SK-N-DZ (cell line): ENCODE data around the gene PCDHGC5.
A peak's percentile ranks its signal among the peaks of the same experiment; 100 is the strongest.

Experiments used
- DNase-seq: peaks from one replicate; pipeline ENCODE4 v3.0.0-alpha.2; 2015; ENCODE audit warnings: low spot score

PCDHGC5 gene

DNA sequence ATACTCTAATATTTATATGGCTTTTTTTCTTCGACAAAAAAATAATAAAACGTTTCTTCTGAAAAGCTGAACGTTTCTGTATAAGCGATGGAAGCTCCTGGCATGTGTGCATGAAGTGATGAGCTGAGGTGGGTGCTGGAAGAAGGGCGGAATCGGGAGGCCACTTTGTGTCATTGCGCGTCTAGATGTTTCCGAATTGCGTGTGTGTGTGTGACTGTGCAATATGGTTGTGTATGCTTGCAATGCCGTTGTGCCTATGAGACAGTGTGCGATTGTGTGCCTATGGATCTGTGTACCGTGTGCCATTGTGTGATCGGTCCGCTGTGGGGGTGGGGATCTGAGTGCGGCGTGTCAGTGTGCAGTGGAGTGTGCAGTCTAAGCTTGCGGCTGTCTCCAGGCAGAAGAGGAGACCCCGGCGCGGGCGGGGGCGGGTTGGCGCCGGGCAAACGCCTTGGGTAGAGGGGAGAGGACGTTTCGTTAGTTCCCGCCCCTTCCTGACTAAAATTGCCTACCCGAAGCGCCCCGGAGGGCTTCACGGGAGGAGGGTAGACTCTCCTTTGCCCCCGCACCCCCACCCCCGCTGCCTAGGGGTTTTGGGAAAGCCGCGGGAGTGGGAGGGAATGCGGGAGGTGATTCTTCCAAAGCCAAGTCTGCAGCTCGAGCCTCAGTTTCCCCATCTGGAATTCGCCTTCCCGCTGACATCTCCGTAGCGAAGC lies 24.2 kb downstream of the PCDHGC5 start:
- peak; percentile 61 for DNase-seq

GRCh38 chr5:141513627-141514329 lies 24.9 kb downstream of the PCDHGC5 start:
- peak; percentile 78 for DNase-seq

GRCh38 chr5:141514330-141515133 lies 25.7 kb downstream of the PCDHGC5 start:
- DNase-seq: no peak

DNA sequence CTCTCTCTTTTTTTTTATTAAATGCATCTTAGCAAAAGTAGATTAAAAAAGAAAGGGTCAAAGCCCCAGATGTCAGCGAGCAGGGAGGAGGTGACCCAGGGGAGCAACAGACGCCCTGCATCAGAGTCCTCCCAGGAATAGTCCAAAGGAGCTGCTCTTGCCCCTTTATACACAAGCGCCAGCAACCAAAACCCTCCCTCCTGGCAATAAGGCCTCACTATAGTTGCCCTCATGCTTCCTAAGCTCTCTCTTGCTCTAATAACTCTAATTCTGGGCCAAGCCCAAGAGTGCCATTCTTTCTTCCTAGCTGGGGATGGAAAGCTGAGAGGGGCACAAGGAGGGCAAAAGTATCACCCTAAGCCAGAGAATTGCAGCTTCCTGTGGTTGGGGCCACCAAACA lies 26.3 kb downstream of the PCDHGC5 start:
- DNase-seq: no peak

DNA sequence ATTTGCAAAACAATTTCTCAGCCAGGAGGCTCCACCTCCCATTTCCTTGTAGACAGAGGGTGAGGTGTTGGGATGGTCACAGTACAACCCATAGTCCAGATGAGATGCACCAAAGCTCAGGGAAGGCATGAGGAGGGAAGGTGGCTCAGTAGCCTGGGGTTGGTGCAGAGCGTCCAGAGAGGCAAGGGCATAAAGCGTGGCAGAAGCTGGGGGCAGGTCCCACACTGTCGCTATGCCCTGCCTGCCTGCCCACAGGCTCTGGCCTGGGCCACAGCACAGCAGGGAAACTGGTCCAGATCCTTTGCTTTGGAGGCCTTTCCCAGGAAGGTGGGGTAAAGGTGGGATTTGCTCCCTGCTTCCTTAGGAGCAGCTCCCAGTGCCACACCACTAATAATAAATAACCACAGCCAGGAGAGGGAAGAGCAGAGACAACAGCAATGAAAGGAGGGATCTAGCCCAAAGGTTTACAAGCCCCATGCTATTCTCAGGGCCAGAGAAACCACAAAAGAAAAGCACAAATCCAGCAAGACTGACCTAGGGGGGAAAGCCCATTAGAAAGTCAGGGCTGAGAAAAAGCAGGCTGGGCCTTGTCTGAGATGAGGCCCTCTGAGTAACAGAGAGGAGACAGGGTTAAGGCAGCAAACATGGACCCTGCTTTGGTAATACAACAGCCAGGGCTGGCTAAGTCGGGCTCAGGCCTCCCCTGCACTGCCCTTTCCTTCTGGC lies 27.2 kb downstream of the PCDHGC5 start:
- no peak for DNase-seq

GRCh38 chr5:141516672-141517025 lies 27.8 kb downstream of the PCDHGC5 start:
- no peak for DNase-seq

DNA sequence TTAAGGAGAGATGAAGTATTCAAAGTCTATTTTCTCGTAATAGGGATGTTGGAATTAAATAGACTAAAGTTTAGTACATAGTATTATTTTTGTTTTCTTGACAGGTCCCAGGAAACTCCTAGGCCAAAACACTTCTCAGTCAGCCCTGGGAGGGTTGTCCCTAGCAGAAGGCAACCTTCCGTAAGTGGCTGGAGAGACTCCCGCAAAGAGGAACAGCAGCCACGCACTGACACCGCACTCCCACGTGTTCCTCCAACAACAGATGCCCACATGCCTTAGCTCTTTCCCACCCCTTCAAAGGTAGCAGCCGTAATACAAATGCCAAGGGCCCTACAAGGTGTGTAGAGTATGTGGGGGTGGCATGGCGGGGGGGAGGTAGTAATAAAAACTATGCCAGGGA lies 28.4 kb downstream of the PCDHGC5 start:
- no peak for DNase-seq

- no peak for DNase-seq
Measured at GRCh38 chr5:141517880-141518617, 29.2 kb downstream of the PCDHGC5 start.

DNA sequence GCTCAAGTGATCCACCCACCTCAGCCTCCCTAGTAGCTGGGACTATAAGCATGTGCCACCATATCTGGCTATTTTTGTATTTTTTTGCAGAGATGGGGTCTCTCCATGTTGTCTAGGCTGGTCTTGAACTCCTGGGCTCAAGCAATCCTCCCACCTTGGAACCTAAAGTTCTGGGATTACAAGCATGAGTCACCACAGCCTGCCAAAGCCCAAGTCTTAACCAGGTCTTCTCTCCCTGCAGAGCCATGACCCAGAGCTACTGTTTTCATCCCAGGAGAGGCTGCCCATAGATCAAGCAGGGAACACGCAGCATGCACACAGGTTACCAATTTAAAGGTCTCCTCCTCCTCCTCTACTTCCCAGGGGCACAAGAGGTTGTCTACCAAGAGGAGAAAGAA lies 29.7 kb downstream of the PCDHGC5 start:
- DNase-seq: no peak

DNA sequence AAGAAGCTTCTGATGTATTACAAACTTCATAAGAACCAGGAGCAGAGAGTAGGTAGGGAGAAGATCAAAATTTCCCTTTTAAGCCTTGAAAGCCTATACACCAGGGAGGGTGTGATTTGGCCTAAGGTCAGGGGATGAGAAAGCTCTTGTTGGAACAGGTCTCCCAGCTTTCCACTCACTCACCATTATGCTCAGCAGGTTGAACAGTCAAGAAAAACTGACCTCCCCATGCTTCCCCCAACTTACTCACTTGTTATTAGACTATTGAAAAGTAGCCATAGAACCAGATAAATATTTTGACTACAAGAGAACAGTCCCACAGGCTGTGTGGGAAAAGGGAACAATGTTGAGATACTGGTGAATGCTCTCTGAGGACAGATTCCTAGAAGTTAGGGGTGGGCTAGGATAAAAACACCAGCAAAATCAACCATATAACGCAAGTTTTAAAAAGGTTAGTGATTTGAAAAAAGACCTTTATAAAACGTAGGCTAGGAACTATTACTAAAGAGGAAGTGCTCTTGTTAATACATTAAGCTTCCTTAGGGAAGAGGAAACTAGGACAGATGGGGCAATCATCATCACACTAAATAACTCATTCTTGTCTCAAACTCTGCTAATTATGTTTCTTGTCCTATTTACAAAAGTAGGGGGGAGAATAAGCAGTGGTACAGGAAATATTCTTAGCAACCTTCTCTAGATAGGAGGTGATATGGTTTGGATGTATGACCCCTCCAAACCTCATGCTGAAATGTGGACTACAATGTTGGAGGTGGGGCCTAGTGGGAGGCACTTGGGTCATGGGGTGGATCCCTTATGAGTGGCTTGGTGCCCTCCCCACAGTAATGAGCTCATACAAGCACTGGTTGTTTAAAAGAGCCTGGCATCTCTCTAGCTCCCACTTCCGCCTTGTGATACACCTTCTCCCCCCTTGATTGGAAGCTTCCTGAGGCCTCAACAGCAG lies 31.0 kb downstream of the PCDHGC5 start:
- no peak for DNase-seq

DNA sequence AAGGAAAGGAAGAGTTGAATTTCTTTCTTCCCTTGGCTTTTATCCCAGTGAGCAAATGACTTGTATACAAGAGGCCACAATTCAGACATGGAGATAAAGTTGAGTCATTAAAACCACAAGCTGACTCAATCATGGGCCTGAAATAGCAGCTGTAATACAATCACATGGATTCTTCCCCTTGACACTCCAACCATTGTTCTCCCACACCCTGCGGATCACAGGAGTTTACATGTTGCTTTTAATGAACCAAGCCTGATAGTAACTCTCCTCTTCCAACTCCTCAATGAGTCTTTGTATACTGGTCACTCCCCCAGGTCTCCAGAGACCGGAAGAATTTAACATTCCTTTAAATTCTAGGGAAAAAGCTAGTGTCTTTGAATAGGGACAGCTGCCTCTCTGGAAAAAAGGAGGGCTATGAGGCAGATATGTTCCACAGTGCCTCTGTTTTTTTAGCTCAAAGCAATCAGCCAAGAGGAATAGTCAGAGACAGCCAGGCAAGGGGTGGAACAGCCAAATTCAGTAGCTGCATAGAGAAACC lies 32.4 kb downstream of the PCDHGC5 start:
- DNase-seq: no peak

GRCh38 chr5:141522301-141522700 lies 33.4 kb downstream of the PCDHGC5 start:
- DNase-seq: no peak

DNA sequence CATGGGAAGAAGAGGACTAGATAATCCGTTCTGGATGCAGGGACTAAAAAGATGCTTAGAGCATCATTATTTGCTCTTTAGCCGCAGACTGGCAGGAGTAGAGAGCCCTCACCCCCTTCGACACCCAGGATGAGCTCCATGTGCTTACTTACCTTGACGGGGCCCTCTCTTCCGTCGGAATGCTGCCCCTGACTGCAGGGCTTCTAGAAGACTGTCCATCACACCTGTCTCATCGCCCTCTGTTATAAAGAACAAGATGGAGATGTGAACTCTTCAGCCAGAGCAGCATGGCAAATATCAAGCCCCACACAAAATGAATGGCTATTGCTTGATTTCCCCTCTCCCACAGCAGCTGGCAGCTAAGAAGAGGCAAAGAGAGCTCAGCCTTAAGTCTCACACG lies 35.1 kb downstream of the PCDHGC5 start:
- DNase-seq: no peak

- peak; percentile 98 for DNase-seq
Measured at GRCh38 chr5:141524604-141525597, 36.0 kb downstream of the PCDHGC5 start.

DNA sequence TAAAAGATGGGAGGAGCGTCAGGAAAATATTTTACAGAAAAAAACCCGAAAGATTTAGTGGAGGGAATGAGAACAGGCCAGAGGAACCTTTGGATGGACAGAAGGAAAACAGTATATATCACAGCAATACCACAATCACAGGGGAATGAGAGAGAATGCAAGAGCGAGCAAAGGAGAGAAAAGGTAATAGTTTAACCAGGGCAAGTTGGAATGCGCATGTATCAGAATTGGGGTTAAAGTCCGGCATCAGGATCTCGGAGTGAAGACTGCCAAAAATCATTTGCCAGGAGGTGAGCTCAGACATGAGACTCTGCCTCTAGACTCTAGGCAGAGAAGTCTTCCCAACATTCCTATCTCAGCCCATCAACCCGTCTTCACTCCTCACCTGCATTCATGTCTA lies 36.8 kb downstream of the PCDHGC5 start:
- no peak for DNase-seq

- no peak for DNase-seq
Measured at GRCh38 chr5:141527426-141527825, 38.5 kb downstream of the PCDHGC5 start.

DNA sequence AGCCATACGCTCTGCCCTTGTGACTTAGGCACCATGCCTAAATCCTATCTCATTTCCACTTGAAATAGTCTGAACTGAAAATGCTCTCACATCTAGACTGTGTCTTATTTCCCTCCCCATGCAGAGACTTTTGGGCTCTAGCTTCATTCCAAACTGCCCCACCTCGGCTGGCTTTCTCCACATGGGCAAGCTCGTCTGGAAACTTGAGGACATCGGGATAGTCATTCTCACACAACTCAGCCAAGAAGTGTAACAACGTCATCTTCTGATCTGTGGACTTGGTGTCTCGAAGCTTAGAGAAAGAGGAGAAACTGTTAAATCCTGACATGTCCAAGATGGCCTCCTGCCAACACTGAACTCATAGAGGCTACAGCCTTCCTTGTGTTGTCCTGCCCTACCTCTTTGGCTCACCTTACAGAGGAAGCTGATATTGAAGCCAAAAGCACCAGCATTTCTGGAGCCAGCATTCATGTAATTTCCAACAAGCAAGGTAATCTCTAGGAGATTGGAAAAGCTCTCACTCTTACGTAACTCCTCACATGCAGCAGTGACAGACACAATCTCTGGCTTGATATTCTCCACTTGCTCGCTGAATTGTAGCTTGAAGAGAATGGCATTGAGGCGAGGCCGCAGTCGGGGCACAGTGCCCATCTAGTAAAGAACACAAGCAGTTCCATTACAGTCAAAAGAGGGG lies 39.6 kb downstream of the PCDHGC5 start:
- DNase-seq: no peak

DNA sequence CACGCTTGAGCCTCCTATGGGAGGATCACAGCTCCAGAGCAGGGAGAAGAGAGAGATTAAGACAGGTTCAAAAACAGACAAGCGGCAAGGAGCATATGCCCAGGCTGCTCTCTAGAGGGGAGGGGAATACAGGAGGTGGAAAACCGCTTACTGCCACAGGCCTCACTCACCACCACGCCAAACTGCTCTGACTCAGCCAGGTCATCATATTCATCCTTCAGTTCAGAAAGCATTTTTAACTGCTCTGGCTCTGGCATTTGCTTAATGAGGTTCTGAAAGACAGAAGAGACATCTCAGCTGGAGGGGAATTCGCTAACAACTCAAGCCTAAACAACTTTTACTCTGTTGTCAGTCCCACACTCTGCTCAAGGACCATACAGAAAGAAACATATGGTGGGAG lies 40.1 kb downstream of the PCDHGC5 start:
- no peak for DNase-seq
